ENCODE measurements around the gene STAG1.
"Not testable (repeated sequence)": the region's sequence is repeated elsewhere in the genome, so short reads cannot be mapped to it uniquely, and the experiment has no call there.

STAG1 gene

GRCh38 chr3:136667081-136667480, 85.1 kb downstream of the STAG1 start:
- TF ChIP-seq, protein P1, sequence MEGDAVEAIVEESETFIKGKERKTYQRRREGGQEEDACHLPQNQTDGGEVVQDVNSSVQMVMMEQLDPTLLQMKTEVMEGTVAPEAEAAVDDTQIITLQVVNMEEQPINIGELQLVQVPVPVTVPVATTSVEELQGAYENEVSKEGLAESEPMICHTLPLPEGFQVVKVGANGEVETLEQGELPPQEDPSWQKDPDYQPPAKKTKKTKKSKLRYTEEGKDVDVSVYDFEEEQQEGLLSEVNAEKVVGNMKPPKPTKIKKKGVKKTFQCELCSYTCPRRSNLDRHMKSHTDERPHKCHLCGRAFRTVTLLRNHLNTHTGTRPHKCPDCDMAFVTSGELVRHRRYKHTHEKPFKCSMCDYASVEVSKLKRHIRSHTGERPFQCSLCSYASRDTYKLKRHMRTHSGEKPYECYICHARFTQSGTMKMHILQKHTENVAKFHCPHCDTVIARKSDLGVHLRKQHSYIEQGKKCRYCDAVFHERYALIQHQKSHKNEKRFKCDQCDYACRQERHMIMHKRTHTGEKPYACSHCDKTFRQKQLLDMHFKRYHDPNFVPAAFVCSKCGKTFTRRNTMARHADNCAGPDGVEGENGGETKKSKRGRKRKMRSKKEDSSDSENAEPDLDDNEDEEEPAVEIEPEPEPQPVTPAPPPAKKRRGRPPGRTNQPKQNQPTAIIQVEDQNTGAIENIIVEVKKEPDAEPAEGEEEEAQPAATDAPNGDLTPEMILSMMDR (IDR thresholded peaks at IDR 0.05; ENCODE audit: insufficient read depth, low read depth, low read length, missing control alignments): no peak
- no peak overlapping the region for H3K4me3 ChIP-seq (ENCODE audit: low read length)
- peak; percentile 12 for DNase-seq (ENCODE audit: low read depth)

GRCh38 chr3:136666301-136666700, 85.9 kb downstream of the STAG1 start:
- H3K4me3 ChIP-seq (ENCODE audit: low read length); DNase-seq (ENCODE audit: low read depth): not testable (repeated sequence)

DNA sequence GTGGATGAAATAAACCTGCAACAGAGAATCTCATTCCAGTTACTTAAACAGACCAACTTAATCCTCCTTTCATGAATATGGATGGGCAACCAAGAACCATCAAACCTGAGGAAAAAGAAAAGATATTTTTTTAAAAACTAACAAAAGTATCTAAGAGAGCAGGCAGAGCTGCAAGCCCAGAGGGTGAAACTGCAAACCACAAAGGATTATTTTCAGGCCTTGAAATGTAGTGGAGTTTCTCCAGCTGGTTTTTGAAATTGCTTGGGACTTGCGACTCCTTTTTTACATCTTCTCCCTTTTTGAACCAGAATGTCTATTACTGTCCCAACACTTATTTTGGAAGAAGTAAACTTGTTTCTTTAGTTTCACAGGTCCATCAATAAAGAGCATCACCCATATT, 87.4 kb downstream of the STAG1 start:
- TF ChIP-seq, protein P1 (IDR thresholded peaks at IDR 0.05; ENCODE audit: insufficient read depth, low read depth, low read length, missing control alignments): no peak
- no peak for DNase-seq (ENCODE audit: low read depth)
- no peak overlapping the region for H3K4me3 ChIP-seq (ENCODE audit: low read length)

DNA sequence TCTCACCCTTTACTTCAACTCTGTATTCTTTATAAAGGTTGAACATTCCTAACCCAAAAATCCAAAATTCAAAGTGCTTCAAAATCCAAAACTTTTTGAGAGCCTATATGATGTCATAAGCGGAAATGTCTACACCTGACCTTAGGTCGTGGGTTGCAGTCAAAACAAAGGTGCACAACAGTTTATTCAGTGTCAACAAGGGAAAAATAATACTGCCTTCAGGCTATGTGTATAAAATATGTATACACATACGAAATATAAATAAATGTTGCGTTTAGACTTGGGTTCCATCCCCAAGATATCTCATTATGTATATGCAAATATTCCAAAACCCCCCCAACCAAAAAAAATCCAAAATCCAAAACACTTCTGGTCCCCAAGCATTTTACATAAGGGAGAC, 90.9 kb downstream of the STAG1 start:
- TF ChIP-seq, protein P1 (IDR thresholded peaks at IDR 0.05; ENCODE audit: insufficient read depth, low read depth, low read length, missing control alignments): no peak
- DNase-seq (ENCODE audit: low read depth): no peak
- H3K4me3 ChIP-seq (ENCODE audit: low read length): no peak overlapping the region

DNA sequence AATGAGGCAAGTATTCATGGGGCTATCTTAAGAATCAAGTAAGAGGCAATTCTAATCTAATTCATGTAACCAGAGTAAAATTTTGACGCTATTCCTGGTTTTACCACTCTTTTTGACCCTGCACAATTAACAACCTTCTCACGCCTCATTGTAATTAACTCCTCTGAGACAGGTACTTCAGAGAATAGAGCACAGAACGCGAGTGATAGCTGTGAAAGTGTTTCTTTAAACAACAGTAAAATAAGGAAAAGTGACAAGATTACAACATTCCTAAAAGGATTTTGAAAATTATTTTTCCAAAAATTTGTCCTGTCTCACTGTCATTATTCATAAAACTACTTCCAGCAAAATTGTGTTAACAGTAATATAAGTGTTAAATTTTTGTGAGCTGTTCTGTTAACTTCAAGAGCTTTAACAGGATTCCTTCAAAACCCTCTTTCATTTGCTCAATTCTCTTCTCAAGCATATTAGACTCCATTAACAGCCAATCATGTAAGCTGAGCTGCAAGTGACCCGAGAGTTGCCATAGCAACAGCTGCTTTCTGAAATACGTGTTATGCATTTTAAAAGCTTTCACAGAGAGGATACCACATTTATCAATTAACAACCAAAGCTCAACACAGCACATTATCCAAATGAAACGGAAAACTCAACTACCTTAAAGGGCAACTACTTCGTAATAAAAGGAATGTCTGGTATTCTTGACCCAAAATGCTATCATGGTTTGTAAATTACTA, 93.1 kb downstream of the STAG1 start:
- DNase-seq (ENCODE audit: low read depth): peak; percentile 11
- TF ChIP-seq, protein P1 (IDR thresholded peaks at IDR 0.05; ENCODE audit: insufficient read depth, low read depth, low read length, missing control alignments): no peak
- H3K4me3 ChIP-seq (ENCODE audit: low read length): no peak overlapping the region

DNA sequence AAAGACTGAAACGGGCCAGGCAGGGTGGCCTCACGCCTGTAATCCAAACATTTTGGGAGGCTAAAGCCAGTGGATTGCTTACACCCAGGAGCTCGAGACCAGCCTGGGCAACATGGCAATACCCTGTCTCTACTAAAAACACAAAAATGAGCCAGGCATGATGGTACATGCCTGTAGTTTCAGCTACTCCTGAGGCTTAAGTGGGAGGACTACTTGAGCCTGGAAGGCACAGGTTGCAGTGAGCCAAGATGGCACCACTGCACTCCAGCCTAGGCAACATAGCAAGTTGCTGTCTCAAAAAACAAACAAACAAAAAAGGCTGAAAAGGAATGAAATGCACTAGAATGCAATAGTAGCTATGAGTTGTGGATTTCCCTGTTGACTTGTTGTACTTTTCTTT, 94.7 kb downstream of the STAG1 start:
- H3K4me3 ChIP-seq (ENCODE audit: low read length): no peak overlapping the region
- TF ChIP-seq, protein P1 (IDR thresholded peaks at IDR 0.05; ENCODE audit: insufficient read depth, low read depth, low read length, missing control alignments): no peak
- peak; percentile 57 for DNase-seq (ENCODE audit: low read depth)

DNA sequence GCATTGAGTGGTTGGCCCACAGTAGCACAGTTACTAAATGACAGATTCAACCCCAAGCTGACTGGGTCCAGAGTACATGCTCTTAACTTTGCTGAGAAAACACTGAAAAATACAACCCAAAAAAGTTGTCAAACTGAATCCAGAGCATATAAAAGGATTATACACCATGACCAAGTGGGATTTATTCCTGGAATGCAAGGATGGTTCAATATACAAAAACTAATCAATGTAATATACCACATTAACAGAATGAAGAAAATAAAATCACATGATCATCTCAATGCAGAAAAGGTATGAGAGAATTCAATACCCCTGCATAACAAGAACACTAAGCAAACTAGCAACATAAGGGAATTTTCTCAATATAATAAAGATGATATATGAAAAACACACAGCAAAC, 98.5 kb downstream of the STAG1 start:
- TF ChIP-seq, protein P1 (IDR thresholded peaks at IDR 0.05; ENCODE audit: insufficient read depth, low read depth, low read length, missing control alignments): no peak
- H3K4me3 ChIP-seq (ENCODE audit: low read length): no peak overlapping the region
- DNase-seq (ENCODE audit: low read depth): no peak
